DND-41 (cell line): ENCODE results near the gene NR5A1.

ENCODE experiments used
- ATAC-seq: fragments of 200-7000 bp; cut with Tn5 transposase; 3 replicates; pipeline ENCODE4 v1.9.1; 2021; ENCODE audit warnings: low read depth; ENCODE audit not compliant: insufficient read depth
- DNase-seq: peaks from one replicate; pipeline ENCODE4 v3.0.0-alpha.2; 2020
- H2AFZ ChIP-seq: 2 replicates; pipeline ENCODE4 v1.6.0; 2012; ENCODE audit warnings: low read depth, low read length
- H3K27ac ChIP-seq: 2 replicates; pipeline ENCODE4 v1.5.1; 2012; ENCODE audit warnings: low read length, inconsistent platforms
- H3K27me3 ChIP-seq: fragments of 200-600 bp; sonication (generic); 2 replicates; pipeline ENCODE4 v1.6.0; 2012; ENCODE audit warnings: low read length, mild to moderate bottlenecking, inconsistent platforms; ENCODE audit not compliant: insufficient read depth, poor library complexity
- H3K36me3 ChIP-seq: 2 replicates; pipeline ENCODE4 v1.5.1; 2012; ENCODE audit warnings: low read length, inconsistent platforms; ENCODE audit not compliant: insufficient read depth
- H3K4me1 ChIP-seq: 2 replicates; pipeline ENCODE4 v1.5.1; 2012; ENCODE audit warnings: mild to moderate bottlenecking, low read length; ENCODE audit not compliant: insufficient read depth
- H3K4me2 ChIP-seq: 2 replicates; pipeline ENCODE4 v1.6.0; 2012; ENCODE audit warnings: mild to moderate bottlenecking, moderate library complexity, low read length, inconsistent platforms; ENCODE audit not compliant: insufficient read depth
- H3K4me3 ChIP-seq, 2 experiments: fragments of 200-600 bp in 1 of 2; shearing (Covaris generic) in 1 of 2; 2 replicates each; pipeline ENCODE4 v1.5.1; 2012 to 2016; ENCODE audit warnings: inconsistent platforms in 2 of 2, low read length in 2 of 2, mild to moderate bottlenecking in 2 of 2, low read depth in 1 of 2, moderate library complexity in 1 of 2
- H3K79me2 ChIP-seq: 2 replicates; pipeline ENCODE4 v1.6.0; 2012; ENCODE audit warnings: low read length, inconsistent platforms; ENCODE audit not compliant: insufficient read depth
- H3K9ac ChIP-seq: 2 replicates; pipeline ENCODE4 v1.6.0; 2012; ENCODE audit warnings: low read depth, mild to moderate bottlenecking, inconsistent platforms, low read length, moderate library complexity
- H3K9me3 ChIP-seq: 2 replicates; pipeline ENCODE4 v1.5.1; 2012; ENCODE audit warnings: low read length, moderate library complexity, mild to moderate bottlenecking, inconsistent platforms; ENCODE audit not compliant: insufficient read depth, severe bottlenecking
- H4K20me1 ChIP-seq: 2 replicates; pipeline ENCODE4 v1.6.0; 2012; ENCODE audit warnings: low read length; ENCODE audit not compliant: insufficient read depth
- CTCF ChIP-seq: IDR thresholded peaks from 2 replicates; pipeline ENCODE4 v1.5.1; 2012; ENCODE audit warnings: borderline replicate concordance, low read length, moderate library complexity, mild to moderate bottlenecking; ENCODE audit not compliant: poor library complexity, severe bottlenecking; ENCODE audit errors: extremely low read depth
- EZH2 ChIP-seq: IDR thresholded peaks from 3 replicates; pipeline ENCODE4 v1.6.1; 2012; ENCODE audit warnings: borderline replicate concordance, low read depth, mild to moderate bottlenecking, moderate library complexity, low read length, inconsistent platforms; ENCODE audit not compliant: severe bottlenecking

NR5A1 gene

GRCh38 chr9:124457079-124457886 is 49.9 kb downstream of the NR5A1 start:
- Histone ChIP-seq H4K20me1 (no peaks in the 10 kb centered on the region), H3K4me2 (no peak overlapping the region), H3K4me3 (no peak overlapping the region), H3K9ac (no peak overlapping the region), H3K36me3 (no peaks in the 10 kb centered on the region), H3K79me2 (no peaks in the 10 kb centered on the region), H3K27ac (no peak overlapping the region), H3K4me1 (no peaks in the 10 kb centered on the region), H3K9me3 (no peaks in the 10 kb centered on the region), H3K27me3 (no peaks in the 10 kb centered on the region), H2AFZ (no peak overlapping the region)
- DNase-seq (no peak), ATAC-seq (no peak)
- TF ChIP-seq EZH2 (no peak), CTCF (no peak)

GRCh38 chr9:124456341-124457078 is 50.7 kb downstream of the NR5A1 start:
- Histone ChIP-seq H3K27ac (no peak overlapping the region), H4K20me1 (0 out of 2 replicates have a peak, but pooled peaks cover under 1% of the 10 kb centered on the region), H3K27me3 (no peaks in the 10 kb centered on the region), H3K9me3 (no peaks in the 10 kb centered on the region), H3K4me2 (no peak overlapping the region), H3K4me1 (no peaks in the 10 kb centered on the region), H2AFZ (no peak overlapping the region), H3K36me3 (no peaks in the 10 kb centered on the region), H3K79me2 (no peaks in the 10 kb centered on the region), H3K4me3 (no peak overlapping the region), H3K9ac (no peak overlapping the region)
- TF ChIP-seq EZH2: no peak
- TF ChIP-seq CTCF: no peak
- DNase-seq (no peak), ATAC-seq (no peak)

- no peak for DNase-seq
- H3K27me3 ChIP-seq: no peaks in the 10 kb centered on the region
- no peak overlapping the region for H3K9ac ChIP-seq
- no peaks in the 10 kb centered on the region for H3K79me2 ChIP-seq
- no peaks in the 10 kb centered on the region for H3K4me1 ChIP-seq
- no peak for ATAC-seq
- H4K20me1 ChIP-seq: peaks cover 5% of the 10 kb centered on the region; the same call in 1 of the 2 replicates
- no peak overlapping the region for H2AFZ ChIP-seq
- TF ChIP-seq CTCF (no peak), EZH2 (no peak)
- no peak overlapping the region for H3K27ac ChIP-seq
- no peaks in the 10 kb centered on the region for H3K36me3 ChIP-seq
- H3K4me2 ChIP-seq: no peak overlapping the region
- no peak overlapping the region for H3K4me3 ChIP-seq
- H3K9me3 ChIP-seq: no peaks in the 10 kb centered on the region
These were observed 51.4 kb downstream of the NR5A1 start for GRCh38 chr9:124455820-124456219.
